GM21390 (cell line): ENCODE results near the gene TKTL1.
A peak's percentile ranks its signal among the peaks of the same experiment; 100 is the strongest.
"Not testable (repeated sequence)": the region's sequence is repeated elsewhere in the genome, so short reads cannot be mapped to it uniquely, and the experiment has no call there.

Experiments
- ATAC-seq: cut with Tn5 transposase; IDR thresholded peaks from one replicate; pipeline ENCODE4 v1.9.1; 2021; ENCODE audit not compliant: unreplicated experiment

Gene TKTL1

DNA sequence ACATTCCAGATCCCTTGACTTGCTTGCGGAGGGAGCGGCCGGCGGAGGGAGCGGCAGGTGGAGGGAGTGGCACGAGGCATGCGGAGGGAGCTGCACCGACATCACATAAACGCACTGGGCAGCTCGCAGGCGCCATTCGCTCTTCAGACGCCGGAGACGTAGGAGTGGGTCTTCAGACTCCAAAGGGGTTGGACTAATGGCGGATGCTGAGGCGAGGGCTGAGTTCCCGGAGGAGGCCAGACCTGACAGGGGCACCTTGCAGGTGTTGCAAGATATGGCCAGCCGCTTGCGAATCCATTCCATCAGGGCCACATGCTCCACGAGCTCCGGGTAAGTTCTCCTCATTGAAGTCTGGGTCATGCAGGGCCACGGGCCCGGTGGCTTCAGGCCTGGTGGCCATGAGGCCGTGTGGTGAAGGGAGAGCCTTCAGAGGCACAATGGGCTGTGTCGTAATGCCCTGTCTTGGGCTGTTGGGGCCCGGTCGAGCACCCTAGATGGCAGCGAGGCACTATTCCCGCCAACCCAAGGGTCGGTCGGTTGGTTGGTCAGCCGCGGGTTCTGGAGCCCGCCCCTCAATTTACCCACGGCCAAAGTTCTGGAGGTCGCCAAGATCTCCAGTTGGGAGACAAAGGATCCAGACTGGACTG, at the start of gene TKTL1:
TSS of gene TKTL1 (plus strand) at position 132 of the 647 bp plus-strand sequence. CDS start at position 197, 65 bp downstream.
- no peak for ATAC-seq

GRCh38 chrX:154247377-154248045, 48.1 kb upstream of the TKTL1 start:
- peak; percentile 69 for ATAC-seq

GRCh38 chrX:154248076-154248475, 47.5 kb upstream of the TKTL1 start:
- ATAC-seq = not testable (repeated sequence)

- not testable (repeated sequence) for ATAC-seq
Observed at GRCh38 chrX:154257282-154257681, 38.3 kb upstream of the TKTL1 start, which contains the start of gene OPN1MW3. OPN1MW3 (plus strand) TSS chrX:154257582; CDS start chrX:154257620, 38 bp downstream.

GRCh38 chrX:154258711-154259110, 36.9 kb upstream of the TKTL1 start:
- not testable (repeated sequence) for ATAC-seq

DNA sequence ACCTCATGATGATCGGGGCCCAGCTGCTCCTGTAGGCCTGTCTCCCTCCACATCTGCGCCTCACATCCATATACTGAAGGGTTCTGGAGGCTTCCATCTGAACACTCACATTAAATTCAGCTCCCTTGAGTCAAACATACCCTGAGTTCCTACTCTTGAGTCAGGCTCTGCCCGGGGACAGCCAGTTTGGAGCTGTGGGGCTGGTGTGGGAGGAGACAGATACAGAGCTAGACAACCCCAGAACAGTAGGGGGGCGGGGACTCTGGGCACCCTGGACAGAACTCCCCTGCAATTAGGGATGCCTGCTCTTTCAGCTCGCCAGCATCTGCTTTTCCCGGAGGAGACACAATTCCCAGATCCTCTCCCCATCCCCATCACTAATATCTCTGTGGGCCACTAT, 32.5 kb upstream of the TKTL1 start:
- ATAC-seq = not testable (repeated sequence)

GRCh38 chrX:154269245-154269644, 26.4 kb upstream of the TKTL1 start:
- not testable (repeated sequence) for ATAC-seq

- ATAC-seq = not testable (repeated sequence)
Observed at GRCh38 chrX:154284489-154285338, 10.9 kb upstream of the TKTL1 start.

DNA sequence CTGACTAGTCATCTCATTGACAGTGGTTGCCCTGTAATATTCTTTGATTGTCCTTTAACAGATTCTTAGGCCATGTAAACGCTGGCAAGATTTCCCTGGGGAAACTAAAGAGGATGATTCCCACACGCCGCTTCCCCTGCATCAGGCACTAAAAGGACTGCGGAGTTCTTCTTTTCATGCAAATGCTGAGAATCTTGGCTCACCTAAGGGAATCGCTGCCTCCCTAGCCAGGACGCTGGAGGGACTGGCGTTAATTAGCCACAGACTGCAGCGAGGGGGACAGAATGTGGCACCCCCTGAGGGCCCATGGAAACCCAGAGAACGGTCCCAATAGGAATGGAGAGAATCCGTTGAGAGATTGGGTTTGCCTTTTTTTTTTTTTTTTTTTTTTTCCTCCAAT, 9.2 kb upstream of the TKTL1 start:
- ATAC-seq = not testable (repeated sequence)

DNA sequence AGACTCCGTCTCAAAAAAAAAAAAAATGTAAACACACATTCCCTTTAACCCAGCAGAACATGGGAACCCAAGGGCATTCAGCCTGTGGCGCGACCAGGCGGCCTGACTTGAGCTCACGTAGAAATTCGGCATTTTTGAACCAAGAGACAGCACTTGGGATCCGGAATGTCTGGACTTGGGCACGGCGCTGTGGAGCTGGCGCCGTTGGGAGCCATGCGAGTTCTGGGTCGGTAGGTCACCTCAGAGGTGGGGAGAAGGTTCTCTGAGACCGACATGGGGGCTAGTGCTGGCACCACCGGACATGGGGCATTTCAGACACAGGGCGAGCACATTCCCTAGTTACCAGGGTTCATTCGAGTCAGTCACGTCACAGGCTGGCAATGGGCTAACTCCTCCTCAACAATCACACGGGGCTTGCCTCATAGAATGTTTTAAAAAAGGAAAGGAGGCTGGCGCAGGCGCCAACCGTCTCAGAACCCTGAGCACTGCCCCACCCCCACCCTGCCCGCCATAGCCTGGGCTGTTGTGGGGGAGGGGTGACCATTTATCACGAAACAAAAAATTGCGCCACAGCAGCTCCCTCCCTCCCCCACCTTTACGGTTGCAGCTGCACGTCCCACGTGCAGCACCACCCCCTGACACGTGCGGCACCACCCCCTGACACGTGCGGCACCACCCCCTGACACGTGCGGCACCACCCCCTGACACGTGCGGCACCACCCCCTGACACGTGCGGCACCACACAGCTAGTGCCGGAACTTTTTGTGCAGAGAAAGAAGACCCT, 612 bp upstream of the TKTL1 start, which contains the start of gene TEX28:
TSS of gene TEX28 (minus strand) at position 334 of the 784 bp plus-strand sequence. CDS start 3,007 bp downstream, outside the sequence.
- ATAC-seq = no peak

DNA sequence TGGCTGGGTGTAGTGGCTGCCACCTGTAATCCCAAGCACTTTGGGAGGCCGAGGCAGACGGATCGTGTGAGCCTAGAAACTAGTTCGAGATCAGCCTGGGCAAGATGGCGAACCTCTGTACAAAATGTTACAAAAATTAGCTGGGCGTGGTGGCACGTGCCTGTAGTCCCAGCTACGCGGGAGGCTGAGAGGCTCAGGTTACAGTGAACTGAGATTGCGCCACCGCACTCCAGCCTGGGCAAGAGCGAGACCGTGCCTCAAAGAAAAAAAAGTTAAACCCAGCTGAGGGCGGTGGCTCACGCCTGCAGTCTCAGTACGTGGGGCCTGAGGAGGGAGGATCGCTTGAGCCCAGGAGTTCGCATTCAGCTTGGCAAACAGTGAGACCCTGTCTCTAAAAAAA, 1.1 kb downstream of the TKTL1 start:
- ATAC-seq = no peak

DNA sequence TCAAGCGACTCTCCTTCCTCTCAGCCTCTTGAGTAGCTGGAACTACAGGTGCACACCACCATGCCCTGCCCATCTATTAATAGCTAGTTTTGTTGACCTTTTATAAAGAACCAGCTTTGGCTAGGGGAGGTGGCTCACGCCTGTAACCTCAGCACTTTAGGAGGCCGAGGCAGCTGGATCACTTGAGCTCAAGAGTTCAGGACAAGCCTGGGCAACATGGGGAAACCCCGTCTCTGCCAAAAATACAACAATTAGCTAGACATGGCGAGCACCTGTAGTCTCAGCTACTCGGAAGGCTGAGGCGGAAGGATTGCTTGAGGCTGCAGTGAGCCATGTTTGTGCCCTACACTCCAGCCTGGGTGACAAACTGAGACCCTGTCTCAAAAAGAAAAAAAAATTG, 2.7 kb downstream of the TKTL1 start:
- ATAC-seq = no peak

- ATAC-seq = no peak
Observed at GRCh38 chrX:154300816-154301215, 5.2 kb downstream of the TKTL1 start.

- not testable (repeated sequence) for ATAC-seq
Observed at GRCh38 chrX:154302998-154303397, 7.4 kb downstream of the TKTL1 start.

DNA sequence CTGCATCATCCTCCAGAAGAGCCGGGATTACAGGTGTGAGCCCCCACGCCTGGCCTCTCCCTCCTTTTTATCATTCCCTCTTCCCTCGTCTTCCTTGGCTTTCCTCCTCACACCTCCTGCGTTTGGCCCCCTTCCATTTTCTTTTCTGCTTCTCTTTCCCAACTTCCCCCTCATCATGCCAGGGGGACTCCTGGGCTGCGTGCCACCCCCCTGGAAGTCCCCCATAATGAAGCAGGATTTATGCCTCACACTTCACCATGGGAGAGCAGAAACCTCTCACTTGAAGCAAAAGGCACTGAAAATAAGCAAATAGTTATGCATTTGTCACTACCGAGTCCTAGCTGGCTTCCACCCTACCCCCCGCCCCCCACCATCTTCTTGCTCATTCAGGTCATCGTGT, 7.9 kb downstream of the TKTL1 start:
- ATAC-seq = no peak

DNA sequence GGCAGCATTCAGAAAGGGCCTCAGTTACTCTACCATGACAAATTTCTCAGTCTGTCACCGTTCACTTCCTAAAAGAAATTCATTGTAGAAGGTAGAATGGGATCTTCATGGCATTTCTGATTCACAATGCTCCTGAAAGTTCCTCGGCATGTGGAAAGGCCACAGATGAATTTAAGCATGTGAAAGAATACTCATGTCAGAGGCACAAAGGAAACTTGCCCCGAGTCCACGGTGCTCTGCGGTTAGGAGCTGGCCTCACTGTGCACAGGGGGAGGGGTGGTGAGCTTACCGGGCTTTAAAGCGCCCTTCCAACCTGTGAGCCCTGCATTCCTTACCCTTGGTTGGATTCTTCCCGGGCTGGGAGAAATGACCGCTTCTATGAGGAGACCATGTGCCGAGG, 9.3 kb downstream of the TKTL1 start:
- ATAC-seq = no peak

DNA sequence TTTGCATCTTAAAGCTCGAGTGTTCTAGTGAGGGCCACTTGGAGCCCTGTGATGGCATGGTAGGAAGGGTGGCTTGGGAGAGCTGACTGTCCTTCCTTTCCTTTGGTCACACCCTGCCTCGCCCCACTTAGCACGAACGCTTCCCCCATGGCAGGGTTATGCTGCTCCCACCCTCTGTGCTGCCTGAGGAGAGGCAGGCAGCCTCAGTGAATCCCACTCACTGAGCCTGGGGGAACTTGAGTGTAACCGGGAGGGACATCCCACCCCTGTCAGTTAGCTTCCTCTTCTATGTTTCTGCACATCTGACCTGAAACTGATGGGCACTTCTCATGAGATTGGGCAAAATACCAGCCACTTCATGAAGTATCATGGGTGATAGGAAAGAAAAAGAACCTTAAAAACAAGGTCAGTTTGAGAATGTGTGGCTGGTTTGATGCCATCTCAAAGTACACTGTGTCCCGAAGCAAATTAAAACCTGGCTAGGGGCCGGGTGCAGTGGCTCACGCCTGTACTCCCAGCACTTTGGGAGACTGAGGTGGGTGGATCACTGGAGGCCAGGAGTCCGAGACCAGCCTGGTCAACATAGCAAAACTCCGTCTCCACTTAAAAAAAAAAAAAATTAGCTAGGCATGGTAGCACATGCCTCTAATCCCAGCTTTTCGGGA, 10.1 kb downstream of the TKTL1 start:
- no peak for ATAC-seq

GRCh38 chrX:154307202-154307601, 11.6 kb downstream of the TKTL1 start:
- ATAC-seq = no peak

DNA sequence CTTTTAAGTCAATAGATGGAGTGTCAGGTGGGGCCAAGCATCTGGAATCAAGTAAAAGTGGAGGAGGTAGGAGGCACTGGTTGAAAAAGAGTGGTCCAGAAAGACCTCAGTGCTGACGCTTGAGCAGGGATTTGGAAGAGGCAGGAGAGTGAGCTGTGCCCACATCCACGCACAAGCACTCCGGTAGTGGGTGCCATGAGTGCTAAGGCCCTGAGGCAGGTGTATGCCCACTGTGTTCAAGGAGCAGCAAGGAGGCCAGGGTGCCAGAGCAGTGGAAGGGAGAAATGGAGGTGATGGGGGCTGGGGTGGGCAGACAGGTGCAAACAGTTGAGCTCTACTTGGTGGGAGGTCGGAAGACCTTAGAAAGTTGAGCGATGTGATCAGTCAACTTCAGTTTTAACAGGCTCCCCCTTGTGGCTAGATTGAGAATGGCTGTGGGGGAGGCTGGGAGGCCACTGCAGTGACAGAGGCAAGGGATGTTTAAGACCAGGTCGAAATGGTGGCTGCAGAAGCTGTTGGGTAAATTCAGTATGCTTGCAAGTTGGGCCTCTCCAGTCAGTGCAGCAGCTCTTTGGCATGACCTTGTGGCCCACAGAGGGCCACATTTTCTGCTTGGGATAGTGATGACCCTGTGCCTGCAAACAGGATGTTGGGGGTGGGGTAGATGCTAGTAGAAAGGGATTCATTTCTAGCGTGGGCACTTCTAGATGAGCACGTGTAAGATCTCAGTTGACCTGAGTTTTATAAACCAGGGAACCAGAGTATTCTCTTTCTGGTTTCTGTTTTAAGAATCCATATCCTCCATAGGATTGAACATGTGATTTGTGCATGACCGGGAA, 12.7 kb downstream of the TKTL1 start:
- no peak for ATAC-seq
